Stimulated activated CD8-positive, alpha-beta memory T cell treated with anti-CD3 and anti-CD28 coated beads, Interleukin-12 subunit alpha, Interleukin-12 subunit beta, amount 100 ng/mL, for 24 hours (primary cell): ENCODE measurements around the gene MEGF11.

ENCODE experiments used
- DNase-seq: peaks from one replicate; pipeline ENCODE4 v3.0.0-alpha.2; 2020; ENCODE audit errors: extremely low read depth

Gene MEGF11

GRCh38 chr15:66030650-66031049, 222.9 kb downstream of the MEGF11 start:
- no peak for DNase-seq

GRCh38 chr15:66029650-66030049, 223.9 kb downstream of the MEGF11 start:
- DNase-seq, result no peak

GRCh38 chr15:66027268-66027805, 226.2 kb downstream of the MEGF11 start:
- DNase-seq, result no peak

GRCh38 chr15:66025972-66026371, 227.6 kb downstream of the MEGF11 start:
- DNase-seq, result no peak

GRCh38 chr15:66025015-66025452, 228.5 kb downstream of the MEGF11 start:
- no peak for DNase-seq

- no peak for DNase-seq
Measured at GRCh38 chr15:66024116-66024515, 229.4 kb downstream of the MEGF11 start.

GRCh38 chr15:66023311-66023972, 230.1 kb downstream of the MEGF11 start:
- DNase-seq, result no peak

- DNase-seq, result no peak
Measured at GRCh38 chr15:66022163-66022525, 231.4 kb downstream of the MEGF11 start.

GRCh38 chr15:66021496-66022162, 231.9 kb downstream of the MEGF11 start:
- DNase-seq, result no peak

- DNase-seq, result no peak
Measured at GRCh38 chr15:66019826-66020398, 233.6 kb downstream of the MEGF11 start.

GRCh38 chr15:66019368-66019767, 234.2 kb downstream of the MEGF11 start:
- no peak for DNase-seq

GRCh38 chr15:66018488-66018797, 235.1 kb downstream of the MEGF11 start:
- no peak for DNase-seq

- DNase-seq, result no peak
Measured at GRCh38 chr15:66017792-66018487, 235.6 kb downstream of the MEGF11 start.

GRCh38 chr15:66017000-66017399, 236.6 kb downstream of the MEGF11 start:
- no peak for DNase-seq

- DNase-seq, result no peak
Measured at GRCh38 chr15:66016199-66016598, 237.4 kb downstream of the MEGF11 start.

GRCh38 chr15:66014635-66015182, 238.8 kb downstream of the MEGF11 start:
- no peak for DNase-seq

GRCh38 chr15:66014022-66014421, 239.5 kb downstream of the MEGF11 start:
- DNase-seq, result no peak

- DNase-seq, result no peak
Measured at GRCh38 chr15:66008940-66009562, 244.5 kb downstream of the MEGF11 start.

- DNase-seq, result no peak
Measured at GRCh38 chr15:66007663-66008262, 245.8 kb downstream of the MEGF11 start.

GRCh38 chr15:66006986-66007385, 246.6 kb downstream of the MEGF11 start:
- DNase-seq, result no peak

- DNase-seq, result no peak
Measured at GRCh38 chr15:66004618-66005262, 248.8 kb downstream of the MEGF11 start.
